Endothelial cell (in vitro differentiated cells): ENCODE results near the gene SLC27A3. TPM values are rescaled to one million over a fixed set of nuclear protein-coding genes. Genes with fewer than 3 reads are reported as not detected.

ENCODE experiments used
- DNase-seq: peaks from one replicate; pipeline ENCODE4 v3.0.0; 2021; ENCODE audit warnings: low spot score
- H3K27ac Mint-ChIP-seq: one replicate; pipeline ENCODE4 v1.8.0; 2021; ENCODE audit warnings: mixed read lengths, inconsistent platforms; ENCODE audit not compliant: unreplicated experiment
- H3K27me3 Mint-ChIP-seq: one replicate; pipeline ENCODE4 v1.8.0; 2021; ENCODE audit warnings: mild to moderate bottlenecking, moderate library complexity, mixed read lengths, inconsistent platforms; ENCODE audit not compliant: unreplicated experiment
- H3K36me3 Mint-ChIP-seq: one replicate; pipeline ENCODE4 v1.8.0; 2021; ENCODE audit warnings: mild to moderate bottlenecking, low read depth, mixed read lengths, inconsistent platforms; ENCODE audit not compliant: unreplicated experiment
- H3K4me1 Mint-ChIP-seq: one replicate; pipeline ENCODE4 v1.8.0; 2021; ENCODE audit warnings: mild to moderate bottlenecking, mixed read lengths, inconsistent platforms; ENCODE audit not compliant: unreplicated experiment
- H3K4me3 Mint-ChIP-seq: one replicate; pipeline ENCODE4 v1.8.0; 2021; ENCODE audit warnings: mild to moderate bottlenecking, mixed read lengths, inconsistent platforms; ENCODE audit not compliant: unreplicated experiment
- H3K9me3 Mint-ChIP-seq: one replicate; pipeline ENCODE4 v1.8.0; 2021; ENCODE audit warnings: mixed read lengths, inconsistent platforms; ENCODE audit not compliant: unreplicated experiment
- CTCF ChIP-seq: fragments of 200-600 bp; sonication (generic); IDR thresholded peaks from one replicate; pipeline ENCODE4 v1.5.0; 2021; ENCODE audit warnings: antibody characterized with exemption; ENCODE audit not compliant: unreplicated experiment
- total RNA-seq: library from RNA; stranded (reverse); fragmentation: NEBNext Ultra II Directional; extraction: Animal tissue kit (Norgen Biotek cat#: 25700); gene quantifications from one replicate; pipeline ENCODE4 v1.2.1, GENCODE V29; 2021; ENCODE audit not compliant: unreplicated experiment

SLC27A3 gene
- total RNA-seq, 1 donor from 2014 or later, result 72.7 TPM

GRCh38 chr1:153768316-153769181 is 6.7 kb upstream of the SLC27A3 start:
- H3K9me3 Mint-ChIP-seq, result no peaks in the 10 kb centered on the region
- H3K36me3 Mint-ChIP-seq, result peaks cover 43% of the 10 kb centered on the region
- H3K4me1 Mint-ChIP-seq, result peaks cover 62% of the 10 kb centered on the region
- no peak for TF ChIP-seq CTCF
- DNase-seq, result no peak
- no peak overlapping the region for H3K4me3 Mint-ChIP-seq
- H3K27me3 Mint-ChIP-seq, result peaks cover 3% of the 10 kb centered on the region
- no peak overlapping the region for H3K27ac Mint-ChIP-seq

GRCh38 chr1:153769221-153769620 is 6.0 kb upstream of the SLC27A3 start:
- H3K36me3 Mint-ChIP-seq, result peaks cover 43% of the 10 kb centered on the region
- peaks cover 3% of the 10 kb centered on the region for H3K27me3 Mint-ChIP-seq
- peak overlapping the region; percentile 38 for H3K4me3 Mint-ChIP-seq
- peaks cover 63% of the 10 kb centered on the region for H3K4me1 Mint-ChIP-seq
- no peak for DNase-seq
- H3K27ac Mint-ChIP-seq, result peak overlapping the region; percentile 76
- H3K9me3 Mint-ChIP-seq, result no peaks in the 10 kb centered on the region
- no peak for TF ChIP-seq CTCF

GRCh38 chr1:153770797-153771196 is 4.4 kb upstream of the SLC27A3 start:
- DNase-seq, result no peak
- peak overlapping the region; percentile 90 for H3K27ac Mint-ChIP-seq
- H3K4me1 Mint-ChIP-seq, result peaks cover 64% of the 10 kb centered on the region
- no peak for TF ChIP-seq CTCF
- no peaks in the 10 kb centered on the region for H3K9me3 Mint-ChIP-seq
- H3K36me3 Mint-ChIP-seq, result peaks cover 34% of the 10 kb centered on the region
- H3K4me3 Mint-ChIP-seq, result peak overlapping the region; percentile 56
- peaks cover 3% of the 10 kb centered on the region for H3K27me3 Mint-ChIP-seq

- DNase-seq, result no peak
- Mint-ChIP-seq H3K4me1 (peaks cover 64% of the 10 kb centered on the region), H3K27me3 (peaks cover 6% of the 10 kb centered on the region), H3K9me3 (no peaks in the 10 kb centered on the region), H3K27ac (peak overlapping the region; percentile 90), H3K36me3 (peaks cover 32% of the 10 kb centered on the region), H3K4me3 (no peak overlapping the region)
- TF ChIP-seq CTCF, result no peak
Measured at GRCh38 chr1:153771261-153771660, 3.9 kb upstream of the SLC27A3 start.

- Mint-ChIP-seq H3K4me3 (no peak overlapping the region), H3K27me3 (peaks cover 10% of the 10 kb centered on the region), H3K4me1 (peaks cover 71% of the 10 kb centered on the region), H3K36me3 (peaks cover 35% of the 10 kb centered on the region), H3K9me3 (no peaks in the 10 kb centered on the region), H3K27ac (peak overlapping the region; percentile 74)
- peak; percentile 69 for TF ChIP-seq CTCF
- peak; percentile 77 for DNase-seq
Measured at GRCh38 chr1:153771841-153772593, 3.2 kb upstream of the SLC27A3 start.
